Activated naive CD4-positive, alpha-beta T cell treated with anti-CD3 and anti-CD28 coated beads, Interleukin-2, amount 50 U/mL, for 72 hours (primary cell): ENCODE results near the gene OSBPL1A. TPM values are rescaled to one million over a fixed set of nuclear protein-coding genes. Genes with fewer than 3 reads are reported as not detected.

ENCODE experiments used
- ATAC-seq, 2 donors: fragments of 150-1000 bp; cut with Tn5 transposase; 2 replicates each; pipeline ENCODE4 v1.10.0; 2021; ENCODE audit warnings: mild to moderate bottlenecking in 2 of 2, moderate library complexity in 2 of 2
- DNase-seq, 2 donors: peaks; one replicate each; pipeline ENCODE4 v3.0.0; 2021 to 2022; ENCODE audit warnings: low spot score in 2 of 2
- H3K27ac Mint-ChIP-seq, 2 donors: one replicate each; pipeline ENCODE4 v1.8.0; 2022; ENCODE audit warnings: mild to moderate bottlenecking in 2 of 2, mixed read lengths in 2 of 2
- H3K36me3 Mint-ChIP-seq, 2 donors: one replicate each; pipeline ENCODE4 v1.8.0; 2022; ENCODE audit warnings: mixed read lengths in 2 of 2
- H3K9me3 Mint-ChIP-seq, 2 donors: one replicate each; pipeline ENCODE4 v1.8.0; 2022; ENCODE audit warnings: mixed read lengths in 2 of 2
- total RNA-seq, 2 donors: library from RNA; stranded (reverse); gene quantifications; one replicate each; pipeline ENCODE4 v1.2.3, GENCODE V29; 2022

The OSBPL1A gene
- total RNA-seq, 2 donors from 2014 or later = 2.3 to 5.4 TPM

DNA sequence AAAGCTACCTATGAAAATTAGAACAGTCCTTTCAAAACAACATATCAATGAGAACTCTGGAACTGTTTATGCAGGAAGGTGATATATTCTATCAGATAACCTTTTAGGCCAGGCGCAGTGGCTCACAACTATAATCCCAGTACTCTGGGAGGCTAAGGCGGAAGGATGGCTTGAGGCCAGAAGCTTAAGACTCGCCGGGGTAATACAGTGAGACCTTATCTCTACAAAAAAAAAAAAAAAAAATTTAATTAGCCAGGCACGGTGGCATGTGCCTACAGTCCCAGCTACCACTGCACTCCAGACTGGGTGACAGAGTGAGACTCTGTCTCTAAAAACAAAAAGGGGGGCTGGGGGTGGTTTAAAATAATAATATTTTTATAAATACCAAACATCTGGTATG lies 77.9 kb downstream of the OSBPL1A start:
- no peaks in the 10 kb centered on the region for H3K36me3 Mint-ChIP-seq
- DNase-seq (no peak), ATAC-seq (no peak)
- H3K9me3 Mint-ChIP-seq = no peaks in the 10 kb centered on the region
- H3K27ac Mint-ChIP-seq = no peak overlapping the region

GRCh38 chr18:24317370-24317769 lies 80.3 kb downstream of the OSBPL1A start:
- ATAC-seq (peak in 1 of 2 donors; percentile 60), DNase-seq (no peak)
- no peaks in the 10 kb centered on the region for H3K9me3 Mint-ChIP-seq
- no peaks in the 10 kb centered on the region for H3K36me3 Mint-ChIP-seq
- H3K27ac Mint-ChIP-seq = no peak overlapping the region

- H3K27ac Mint-ChIP-seq = no peak overlapping the region
- peak; percentile 56 to 63 for ATAC-seq
- no peaks in the 10 kb centered on the region for H3K36me3 Mint-ChIP-seq
- DNase-seq = no peak
- H3K9me3 Mint-ChIP-seq = no peaks in the 10 kb centered on the region
These were observed 82.5 kb downstream of the OSBPL1A start for GRCh38 chr18:24315170-24315569.

- no peak for ATAC-seq
- Mint-ChIP-seq H3K27ac (no peak overlapping the region), H3K36me3 (no peaks in the 10 kb centered on the region), H3K9me3 (no peaks in the 10 kb centered on the region)
- DNase-seq = no peak
These were observed 91.4 kb downstream of the OSBPL1A start for GRCh38 chr18:24306201-24306600.

DNA sequence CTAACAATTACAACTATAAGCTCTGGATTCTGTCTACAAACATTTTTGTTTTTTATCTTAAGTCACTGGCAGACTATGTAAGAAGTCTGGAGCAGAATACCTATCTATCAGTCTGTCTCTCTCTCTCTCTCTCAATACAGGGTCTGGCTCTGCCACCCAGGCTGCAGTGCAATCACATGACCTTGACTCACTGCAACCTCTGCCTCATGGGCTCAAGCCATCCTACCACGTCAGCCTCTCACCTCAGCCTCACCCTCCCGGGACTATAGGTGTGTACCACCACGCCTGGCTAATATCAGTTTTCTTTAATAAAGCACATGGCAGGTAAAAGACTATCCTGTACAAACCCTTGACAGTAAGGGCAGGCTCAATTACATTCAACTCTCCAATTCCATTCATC lies 96.9 kb downstream of the OSBPL1A start:
- ATAC-seq (no peak), DNase-seq (no peak)
- Mint-ChIP-seq H3K36me3 (no peaks in the 10 kb centered on the region), H3K9me3 (no peaks in the 10 kb centered on the region), H3K27ac (no peak overlapping the region)

- H3K27ac Mint-ChIP-seq = no peak overlapping the region
- H3K36me3 Mint-ChIP-seq = no peaks in the 10 kb centered on the region
- no peak for ATAC-seq
- no peak for DNase-seq
- no peaks in the 10 kb centered on the region for H3K9me3 Mint-ChIP-seq
These were observed 101.3 kb downstream of the OSBPL1A start for GRCh38 chr18:24296276-24296675.

DNA sequence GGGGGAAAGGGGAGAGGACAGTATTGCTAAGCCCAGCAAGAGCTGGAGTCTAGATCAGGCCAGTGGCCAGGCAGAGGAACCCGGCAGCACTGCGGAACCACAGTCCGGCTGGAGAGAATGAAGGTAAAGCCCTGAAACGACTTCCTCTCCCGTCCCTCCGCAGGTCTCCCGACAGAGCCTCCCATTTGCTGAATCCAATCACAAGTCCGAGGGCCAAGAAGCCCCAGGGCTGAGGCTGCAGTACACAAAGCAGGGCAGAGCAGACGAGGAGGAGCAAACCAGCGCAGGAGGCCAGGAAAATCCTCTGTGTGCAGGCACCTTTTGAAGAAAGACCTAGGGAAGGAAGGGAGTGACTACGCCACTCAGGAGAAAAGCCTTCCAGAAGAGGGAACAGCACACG lies 104.4 kb downstream of the OSBPL1A start:
- DNase-seq = no peak
- no peaks in the 10 kb centered on the region for H3K36me3 Mint-ChIP-seq
- no peak for ATAC-seq
- no peak overlapping the region for H3K27ac Mint-ChIP-seq
- no peaks in the 10 kb centered on the region for H3K9me3 Mint-ChIP-seq

DNA sequence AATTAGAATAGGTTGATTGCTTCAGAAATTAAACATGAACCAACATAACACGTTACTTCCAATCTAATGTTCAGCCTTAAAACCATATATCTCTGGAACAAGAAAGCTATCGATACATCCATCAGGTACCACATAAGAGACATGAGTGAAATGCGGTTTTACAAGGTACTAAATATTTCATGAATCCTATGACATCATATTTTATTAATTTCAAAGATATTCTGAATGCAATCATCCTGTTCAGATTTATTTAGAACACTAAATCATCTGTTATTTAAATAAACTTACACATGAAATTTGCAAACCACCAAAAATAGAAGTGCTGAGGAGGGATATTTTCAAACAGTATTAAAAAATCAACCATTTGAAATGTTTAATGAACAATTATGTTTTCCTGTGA lies 119.0 kb downstream of the OSBPL1A start:
- DNase-seq = no peak
- no peak for ATAC-seq
- Mint-ChIP-seq H3K9me3 (no peaks in the 10 kb centered on the region), H3K36me3 (peaks cover 0 to 2% of the 10 kb centered on the region in 2 donors), H3K27ac (no peak overlapping the region)

DNA sequence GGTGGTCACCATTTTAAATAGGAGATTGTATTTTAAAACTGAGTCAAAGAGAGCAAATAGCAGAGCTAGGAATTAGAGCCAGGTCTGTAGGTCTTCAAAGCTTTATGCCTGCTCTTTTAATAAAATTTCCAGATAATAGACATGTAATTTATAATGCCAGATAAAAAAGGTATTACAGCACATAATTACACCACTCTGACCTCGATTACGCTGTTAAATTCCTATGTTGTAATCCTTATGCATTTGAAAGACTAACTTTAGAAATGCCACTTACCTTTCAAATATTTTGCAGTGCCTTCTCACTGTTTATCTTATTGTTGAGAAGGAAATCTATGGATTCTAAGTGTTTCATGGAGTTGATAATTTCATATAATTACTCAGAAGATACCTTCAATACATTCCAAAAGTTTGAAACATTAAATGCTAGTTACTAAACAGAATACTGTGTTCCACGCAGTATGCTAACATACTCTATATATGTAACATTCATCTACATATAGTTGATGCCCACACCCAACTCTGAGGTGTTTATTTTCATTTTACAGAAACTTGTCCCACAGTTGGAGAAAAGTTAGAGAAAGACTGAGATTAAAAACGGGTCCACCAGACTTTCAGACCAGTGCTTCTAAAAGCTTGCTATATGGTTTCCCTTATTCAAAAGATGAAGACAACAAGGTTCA lies 120.0 kb downstream of the OSBPL1A start:
- DNase-seq = no peak
- Mint-ChIP-seq H3K36me3 (peaks cover 0 to 5% of the 10 kb centered on the region in 2 donors), H3K9me3 (no peaks in the 10 kb centered on the region), H3K27ac (no peak overlapping the region)
- no peak for ATAC-seq

GRCh38 chr18:24276994-24277393 lies 120.6 kb downstream of the OSBPL1A start:
- no peaks in the 10 kb centered on the region for H3K9me3 Mint-ChIP-seq
- H3K27ac Mint-ChIP-seq = no peak overlapping the region
- ATAC-seq (no peak), DNase-seq (no peak)
- peaks cover 0 to 5% of the 10 kb centered on the region in 2 donors for H3K36me3 Mint-ChIP-seq

GRCh38 chr18:24274837-24275236 lies 122.8 kb downstream of the OSBPL1A start:
- no peak overlapping the region for H3K27ac Mint-ChIP-seq
- DNase-seq (no peak), ATAC-seq (no peak)
- H3K9me3 Mint-ChIP-seq = no peaks in the 10 kb centered on the region
- H3K36me3 Mint-ChIP-seq = peaks cover 0 to 5% of the 10 kb centered on the region in 2 donors

GRCh38 chr18:24273596-24273995 lies 124.0 kb downstream of the OSBPL1A start:
- peaks cover 0 to 10% of the 10 kb centered on the region in 2 donors for H3K36me3 Mint-ChIP-seq

GRCh38 chr18:24272229-24272525 lies 125.4 kb downstream of the OSBPL1A start:
- Mint-ChIP-seq H3K27ac (no peak overlapping the region), H3K36me3 (peaks cover 0 to 11% of the 10 kb centered on the region in 2 donors), H3K9me3 (peaks cover 0 to 3% of the 10 kb centered on the region in 2 donors)
- ATAC-seq = no peak
- no peak for DNase-seq

More at GRCh38 chr18:24273596-24273995, 124.0 kb downstream of the OSBPL1A start:
- Mint-ChIP-seq H3K27ac (no peak overlapping the region), H3K9me3 (peaks cover 0 to 1% of the 10 kb centered on the region in 2 donors)
- ATAC-seq = no peak
- no peak for DNase-seq

DNA sequence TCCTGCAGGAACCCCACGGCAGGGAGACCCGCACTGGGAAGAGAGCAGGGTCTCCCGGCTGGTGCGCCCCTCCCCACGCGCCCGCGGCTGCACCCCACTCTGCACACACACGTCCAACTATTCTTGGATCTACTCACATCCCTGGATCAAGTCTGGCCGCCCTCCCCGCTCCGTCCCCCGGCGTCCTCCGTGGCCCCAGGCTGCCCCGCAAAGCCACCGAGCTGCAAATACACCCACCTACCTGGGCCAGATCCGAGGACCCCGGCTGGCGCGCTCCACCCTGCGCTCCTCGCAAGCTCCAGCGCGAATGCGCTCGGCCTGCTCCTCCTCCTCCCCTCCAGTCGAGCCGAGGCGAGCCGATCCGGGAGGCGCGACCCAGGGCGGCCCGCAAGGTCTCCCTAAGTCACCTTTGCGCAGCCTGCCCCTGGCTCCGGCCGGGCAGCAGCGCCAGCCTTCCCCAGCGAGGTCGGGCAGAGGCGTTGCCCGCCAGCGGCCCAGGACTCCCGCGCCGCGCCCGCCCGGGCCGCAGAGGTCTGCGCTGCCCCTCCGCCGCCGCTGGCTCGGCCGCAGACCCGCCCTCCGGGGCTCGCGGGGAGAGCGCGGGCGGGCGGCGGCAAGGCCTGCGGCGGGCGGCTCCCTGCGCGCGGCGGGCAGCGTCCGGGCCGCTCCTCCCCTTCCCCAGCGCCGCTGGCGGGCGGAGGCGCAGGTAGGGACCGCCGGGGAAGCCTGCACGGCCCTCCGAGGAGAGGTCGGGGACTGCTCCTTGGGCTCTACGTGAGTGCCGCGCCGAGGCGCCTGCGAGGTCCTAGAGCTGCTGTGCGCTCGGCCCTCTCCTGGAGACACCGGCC lies 126.0 kb downstream of the OSBPL1A start:
- H3K9me3 Mint-ChIP-seq = peaks cover 0 to 3% of the 10 kb centered on the region in 2 donors
- DNase-seq = peak in 1 of 2 donors; percentile 41
- ATAC-seq = peak; percentile 22 to 86
- H3K27ac Mint-ChIP-seq = no peak overlapping the region
- H3K36me3 Mint-ChIP-seq = peaks cover 0 to 11% of the 10 kb centered on the region in 2 donors

GRCh38 chr18:24270937-24271380 lies 126.7 kb downstream of the OSBPL1A start:
- H3K9me3 Mint-ChIP-seq = peaks cover 3 to 5% of the 10 kb centered on the region in 2 donors
- ATAC-seq = no peak
- peaks cover 0 to 17% of the 10 kb centered on the region in 2 donors for H3K36me3 Mint-ChIP-seq
- DNase-seq = no peak
- no peak overlapping the region for H3K27ac Mint-ChIP-seq

DNA sequence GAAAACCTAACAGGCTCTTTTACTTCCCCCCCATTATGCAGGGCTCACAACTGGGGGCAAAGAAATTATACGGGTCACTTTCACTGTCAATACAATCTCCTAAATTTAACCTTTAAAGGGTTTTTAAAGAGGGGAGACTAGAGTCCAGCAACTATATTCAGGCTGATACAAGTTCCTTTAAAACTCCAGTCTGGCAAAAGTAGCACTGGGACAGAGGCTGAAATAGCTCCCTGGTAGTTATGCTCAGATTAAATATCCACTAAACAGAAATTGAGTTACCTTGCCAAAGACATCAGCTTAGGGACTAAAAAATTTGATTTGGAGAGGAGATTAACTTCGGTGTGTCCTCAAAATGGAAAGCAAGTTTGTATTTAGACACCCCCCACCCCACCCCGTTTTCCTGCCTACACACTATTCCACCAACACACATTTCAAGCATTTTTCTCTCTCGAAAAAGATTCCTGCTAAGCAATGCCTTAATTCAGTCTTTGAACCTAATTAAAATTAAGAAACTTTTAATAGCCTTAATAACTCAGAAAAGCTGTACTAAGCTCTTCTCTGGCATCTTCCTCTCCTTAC lies 127.2 kb downstream of the OSBPL1A start:
- H3K36me3 Mint-ChIP-seq = peaks cover 0 to 21% of the 10 kb centered on the region in 2 donors
- DNase-seq (no peak), ATAC-seq (no peak)
- peaks cover 3 to 7% of the 10 kb centered on the region in 2 donors for H3K9me3 Mint-ChIP-seq
- no peak overlapping the region for H3K27ac Mint-ChIP-seq

DNA sequence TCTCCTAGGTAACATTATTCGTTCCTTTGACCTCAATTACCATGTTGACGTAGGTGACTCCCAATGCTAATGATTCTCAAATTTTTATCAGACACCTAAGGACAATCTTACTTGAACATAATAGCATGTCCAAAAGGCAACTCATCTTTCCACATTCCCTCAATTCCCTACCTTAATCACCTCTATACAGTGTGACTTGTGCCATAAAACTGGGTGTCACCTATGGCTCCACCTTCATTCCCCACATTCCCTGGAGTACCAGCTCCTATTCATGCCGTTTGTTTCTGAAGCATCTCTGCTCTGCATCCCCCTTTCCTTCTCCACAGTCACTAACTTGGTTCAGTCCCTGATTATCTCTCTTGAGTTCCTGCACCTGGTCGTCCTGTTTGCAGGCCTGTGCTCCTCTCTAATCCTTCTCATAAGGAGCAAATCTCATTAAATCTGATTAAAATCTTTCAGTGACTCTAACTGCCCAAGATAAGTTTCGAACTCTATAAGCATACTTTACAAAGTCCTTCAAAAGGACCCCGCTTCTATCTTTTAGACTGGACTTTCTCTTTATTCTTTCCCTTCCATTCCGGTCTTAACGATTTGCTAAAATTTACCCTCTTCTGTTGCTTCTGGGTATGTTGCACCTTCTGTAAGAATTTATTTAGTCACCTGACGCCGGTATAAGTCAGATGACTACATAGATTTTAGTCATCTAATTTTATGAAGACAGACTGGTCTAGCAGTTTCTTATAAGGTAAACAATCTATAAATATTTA lies 128.7 kb downstream of the OSBPL1A start:
- Mint-ChIP-seq H3K27ac (no peak overlapping the region), H3K9me3 (peaks cover 3 to 7% of the 10 kb centered on the region in 2 donors), H3K36me3 (peaks cover 0 to 21% of the 10 kb centered on the region in 2 donors)
- DNase-seq = no peak
- ATAC-seq = no peak
